Inflammatory macrophage treated with lipopolysaccharide for 1 hour (primary cell): ENCODE data around the gene SPAG6.
A peak's percentile ranks its signal among the peaks of the same experiment; 100 is the strongest.
"Not testable (repeated sequence)": the region's sequence is repeated elsewhere in the genome, so short reads cannot be mapped to it uniquely, and the experiment has no call there.

Source experiments
- DNase-seq, 2 donors: peaks; one replicate each; pipeline ENCODE4 v3.0.0-alpha.2; 2020 to 2022

Gene SPAG6

DNA sequence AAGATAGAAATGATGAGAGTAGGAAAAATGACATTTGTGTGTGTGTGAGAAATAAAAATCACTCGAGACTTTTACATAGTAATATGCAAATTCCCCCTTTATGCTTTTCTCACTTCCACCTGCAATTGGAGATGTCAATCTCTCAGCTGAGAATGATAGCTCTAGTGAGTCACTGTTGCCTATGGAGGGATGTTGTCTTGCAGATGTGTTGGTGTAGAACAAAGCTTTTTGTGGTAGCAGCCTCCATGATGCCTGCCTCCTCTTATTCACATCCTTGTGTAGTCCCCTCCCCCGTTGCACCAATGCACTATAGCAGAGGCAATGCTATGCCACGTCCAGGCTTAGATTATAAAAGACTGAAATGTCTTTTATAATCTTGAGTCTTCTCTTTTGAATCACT is 33.8 kb downstream of the SPAG6 start:
- DNase-seq = no peak

DNA sequence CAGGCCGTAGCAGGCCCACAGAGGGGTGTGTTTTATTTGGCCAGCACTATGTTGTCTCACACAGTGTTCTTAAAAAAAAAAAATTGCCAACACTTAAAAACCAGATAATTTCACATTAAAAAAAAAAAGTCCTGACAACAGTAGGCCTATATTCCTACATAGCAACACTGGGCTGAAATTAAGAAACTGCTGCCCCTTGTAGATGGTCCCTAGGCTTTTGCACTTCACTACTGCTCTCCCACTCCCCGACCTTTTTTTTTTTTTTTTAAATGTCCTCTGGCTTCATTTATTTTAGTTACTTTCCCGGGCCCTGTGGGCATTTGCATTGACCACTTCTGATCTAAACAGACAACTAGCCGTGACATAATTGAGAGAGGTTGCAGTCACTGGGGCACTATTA is 36.0 kb downstream of the SPAG6 start:
- no peak for DNase-seq

DNA sequence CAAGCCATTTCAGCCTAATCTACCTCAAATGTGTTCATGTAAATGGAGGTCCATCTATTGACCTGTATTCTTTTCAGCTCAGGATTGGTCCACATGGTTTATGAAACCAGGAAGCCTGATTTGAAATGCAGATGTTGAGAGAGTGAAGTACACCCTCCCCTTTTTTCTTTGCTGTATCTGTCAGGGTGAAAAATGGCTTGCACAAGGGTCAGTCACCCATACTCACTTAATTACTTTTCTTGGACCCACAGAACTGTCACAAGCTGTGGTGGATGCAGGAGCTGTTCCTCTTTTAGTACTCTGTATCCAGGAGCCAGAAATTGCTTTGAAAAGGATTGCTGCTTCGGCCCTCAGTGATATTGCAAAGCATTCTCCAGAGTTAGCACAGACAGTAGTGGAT is 41.2 kb downstream of the SPAG6 start:
- DNase-seq = no peak

DNA sequence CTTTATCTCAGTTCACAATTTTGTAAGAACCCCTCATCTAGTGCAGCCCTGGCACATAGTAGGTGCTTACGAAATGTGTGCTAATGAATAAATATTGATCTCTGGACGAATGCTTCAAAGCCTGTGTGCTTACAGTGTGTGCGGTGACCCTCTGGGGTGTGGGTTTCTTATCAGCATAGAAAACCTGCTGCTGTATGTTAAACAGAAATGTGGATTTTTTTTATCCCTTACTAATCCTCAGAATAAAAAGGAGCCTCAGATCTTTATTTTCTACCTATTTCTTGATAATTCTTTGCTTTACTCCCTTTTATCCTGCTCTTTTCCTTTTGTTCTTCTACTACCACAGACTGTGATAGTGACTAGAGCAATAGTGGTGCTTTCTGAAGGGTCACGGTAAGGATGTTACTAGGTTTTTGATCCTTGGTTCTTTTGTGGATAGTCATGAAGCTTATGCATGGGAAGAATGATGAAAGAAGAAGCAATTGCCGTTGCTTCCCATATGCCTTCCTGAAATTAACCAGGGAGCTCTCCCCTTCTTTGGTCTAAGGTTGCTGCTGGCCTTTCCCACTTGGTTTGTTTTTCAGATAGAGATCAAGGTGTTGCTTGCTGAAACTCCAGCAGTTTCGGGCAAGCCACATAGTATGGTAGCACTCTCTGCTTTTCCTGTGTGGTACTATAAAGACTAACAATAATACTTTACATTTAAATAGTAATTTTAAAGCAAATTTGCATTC is 44.7 kb downstream of the SPAG6 start:
- DNase-seq = no peak

DNA sequence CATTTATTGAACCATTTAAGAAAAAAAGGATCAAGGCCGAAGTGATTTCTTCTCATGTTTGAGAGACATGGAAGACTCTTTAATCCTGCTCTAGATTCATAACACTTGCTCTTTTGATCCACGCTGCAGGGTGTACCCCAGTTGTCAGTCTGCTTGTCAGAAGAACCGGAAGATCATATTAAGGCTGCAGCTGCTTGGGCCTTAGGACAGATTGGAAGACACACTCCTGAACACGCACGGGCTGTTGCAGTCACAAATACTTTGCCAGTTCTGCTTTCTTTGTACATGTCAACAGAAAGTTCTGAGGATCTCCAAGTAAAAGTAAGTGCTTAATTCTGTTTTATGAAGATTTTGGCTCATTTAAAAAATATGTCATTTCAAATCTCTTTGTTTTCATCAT is 46.3 kb downstream of the SPAG6 start:
- no peak for DNase-seq

DNA sequence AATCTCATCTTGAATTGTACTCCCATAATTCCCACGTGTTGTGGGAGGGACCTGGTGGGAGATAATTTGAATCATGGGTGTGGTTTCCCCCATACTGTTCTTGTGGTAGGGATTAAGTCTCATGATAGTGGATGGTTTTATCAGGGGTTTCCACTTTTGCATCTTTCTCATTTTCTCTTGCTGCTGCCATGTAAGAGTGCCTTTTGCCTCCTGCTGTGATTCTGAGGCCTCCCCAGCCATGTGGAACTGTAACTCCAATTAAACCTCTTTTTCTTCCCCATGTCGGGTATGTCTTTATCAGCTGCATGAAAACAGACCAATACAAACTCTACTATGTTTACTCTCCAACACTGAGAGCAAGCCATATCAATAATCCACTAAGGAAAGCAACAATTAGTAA is 50.9 kb downstream of the SPAG6 start:
- DNase-seq = not testable (repeated sequence)

DNA sequence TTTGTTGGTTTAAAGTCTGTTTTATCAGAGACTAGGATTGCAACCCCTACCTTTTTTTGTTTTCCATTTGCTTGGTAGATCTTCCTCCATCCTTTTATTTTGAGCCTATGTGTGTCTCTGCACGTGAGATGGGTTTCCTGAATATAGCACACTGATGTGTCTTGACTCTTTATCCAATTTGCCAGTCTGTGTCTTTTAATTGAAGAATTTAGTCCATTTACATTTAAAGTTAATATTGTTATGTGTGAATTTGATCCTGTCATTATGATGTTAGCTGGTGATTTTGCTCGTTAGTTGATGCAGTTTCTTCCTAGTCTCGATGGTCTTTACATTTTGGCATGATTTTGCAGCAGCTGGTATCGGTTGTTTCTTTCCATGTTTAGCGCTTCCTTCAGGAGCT is 61.6 kb downstream of the SPAG6 start:
- DNase-seq = not testable (repeated sequence)

DNA sequence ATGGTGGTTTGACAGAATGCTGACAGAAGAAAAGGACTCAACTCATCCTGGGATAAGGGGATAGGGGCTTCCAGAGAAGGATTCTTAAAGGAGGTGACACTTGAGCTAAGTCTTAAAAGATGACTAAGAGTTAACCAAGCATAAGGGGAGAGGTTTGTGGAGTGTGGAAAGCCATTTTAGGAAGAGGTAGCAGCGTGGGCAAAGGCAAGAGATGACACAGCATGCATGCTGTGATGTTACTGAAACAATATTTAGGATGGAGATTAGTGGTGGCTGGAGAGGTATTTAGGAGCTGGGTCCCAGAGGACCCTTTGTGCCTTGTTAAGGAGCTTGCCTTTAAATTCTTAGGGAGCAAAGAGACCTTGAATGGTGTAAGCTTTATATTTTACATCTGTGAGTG is 65.1 kb downstream of the SPAG6 start:
- no peak for DNase-seq

DNA sequence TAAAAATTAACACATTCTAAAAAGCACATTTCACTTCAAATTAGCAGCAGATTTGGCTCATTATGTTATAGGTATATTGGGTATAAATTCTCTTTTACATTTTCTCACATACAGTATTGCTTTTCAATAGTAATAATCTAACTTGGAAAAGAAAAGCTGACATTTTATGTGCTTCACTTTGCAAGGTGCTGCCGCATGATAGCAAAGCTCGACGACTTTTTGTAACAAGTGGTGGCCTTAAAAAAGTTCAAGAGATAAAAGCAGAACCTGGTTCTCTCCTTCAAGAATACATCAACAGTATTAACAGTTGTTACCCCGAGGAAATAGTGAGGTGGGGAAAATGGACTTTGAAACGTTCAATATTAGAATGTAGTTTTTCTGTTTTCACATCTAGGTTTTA is 65.5 kb downstream of the SPAG6 start:
- no peak for DNase-seq

DNA sequence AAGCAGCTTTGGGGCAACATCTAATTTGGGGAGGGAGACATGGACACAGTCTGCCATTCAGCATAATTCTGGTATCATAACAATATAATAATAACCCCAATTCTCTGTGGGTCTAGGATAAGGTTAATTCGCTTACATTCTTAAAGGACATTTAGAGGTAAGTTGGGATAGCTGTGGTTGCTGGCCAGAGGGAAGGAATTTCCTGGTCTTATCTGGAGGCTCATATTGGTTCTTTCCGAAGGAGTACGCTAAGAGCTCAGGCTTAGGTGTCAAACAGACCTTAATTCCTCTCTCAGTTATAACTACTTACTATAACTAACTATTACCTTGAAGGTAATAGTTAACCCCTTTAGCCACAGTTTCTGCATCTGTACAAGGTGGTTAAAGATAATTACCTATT is 68.8 kb downstream of the SPAG6 start:
- DNase-seq = no peak

DNA sequence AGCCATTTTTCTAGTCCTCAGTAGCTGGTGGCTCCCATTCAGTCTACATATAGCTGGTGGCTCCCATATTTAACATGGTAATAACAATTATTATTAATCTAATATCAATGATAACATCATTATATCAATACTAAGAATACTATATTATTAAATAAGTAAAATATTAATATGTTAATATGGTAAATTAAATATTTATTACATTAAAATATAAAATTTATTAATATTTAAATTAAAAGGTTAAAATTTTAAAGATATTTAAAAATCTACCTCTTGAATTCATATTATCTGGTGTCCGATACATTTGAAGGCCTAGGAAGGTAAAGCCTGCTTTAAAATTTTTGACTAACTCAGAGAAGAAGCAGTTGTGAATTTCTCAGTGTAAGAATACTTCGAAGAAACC is 69.8 kb downstream of the SPAG6 start:
- DNase-seq = no peak

DNA sequence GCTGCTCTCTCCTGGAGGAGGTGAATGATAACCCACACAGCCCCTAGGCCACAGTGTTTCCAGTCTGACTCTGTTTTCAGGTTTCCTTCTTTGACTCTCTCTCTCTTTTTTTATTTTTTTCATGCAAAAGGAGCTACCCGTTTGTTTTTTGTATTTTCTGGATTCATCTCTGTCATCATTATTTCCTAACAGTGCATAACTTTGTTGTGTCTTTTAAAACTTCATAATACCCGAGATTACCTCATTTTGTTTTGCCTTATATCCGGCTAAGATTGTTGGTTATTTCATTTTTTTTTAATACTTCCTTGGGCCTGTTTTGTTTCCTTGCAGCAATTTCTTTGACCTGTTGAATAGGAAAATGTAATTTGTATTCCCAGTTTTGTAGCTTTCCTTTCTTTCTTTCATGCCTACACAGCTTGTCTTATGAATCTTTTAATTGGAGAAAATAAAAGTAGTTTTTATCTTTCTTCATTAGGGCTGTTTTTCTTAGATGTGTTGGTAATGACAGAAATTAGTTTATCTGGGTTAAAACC is 72.5 kb downstream of the SPAG6 start:
- DNase-seq = no peak

DNA sequence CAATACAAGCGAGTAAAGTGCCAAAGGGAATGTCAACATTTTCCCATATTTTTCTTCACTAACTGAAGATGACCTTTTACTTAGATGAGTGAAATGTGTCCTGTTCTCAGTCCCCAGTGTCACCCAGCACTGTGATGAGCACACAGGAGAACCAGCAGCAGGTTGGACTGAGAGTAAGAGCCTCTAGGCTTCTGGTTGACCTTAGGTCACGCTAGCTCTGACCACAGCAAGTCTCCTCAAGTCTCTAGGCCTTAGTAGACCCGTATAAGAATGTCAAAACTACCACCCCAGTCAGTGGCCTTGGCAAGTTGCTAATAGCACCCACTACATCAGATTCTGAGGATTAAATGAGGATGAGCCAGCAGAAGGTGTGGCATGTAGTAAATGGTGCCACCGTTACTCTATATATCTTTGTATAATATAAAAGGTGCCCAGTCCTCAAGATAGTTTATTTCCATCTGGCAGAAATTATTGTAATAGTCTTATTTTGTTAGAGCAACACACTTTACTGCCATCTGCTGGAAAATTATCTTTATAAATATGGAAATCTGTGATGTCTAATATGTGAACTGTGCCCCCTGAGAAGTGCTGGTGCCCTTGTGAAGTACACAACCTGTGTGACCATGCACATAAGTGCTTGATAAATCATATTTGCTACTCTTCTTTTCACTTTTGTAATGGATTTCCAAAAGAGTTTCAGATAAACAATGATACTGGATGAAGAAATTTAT is 75.7 kb downstream of the SPAG6 start:
- DNase-seq = peak; percentile 37 to 59

DNA sequence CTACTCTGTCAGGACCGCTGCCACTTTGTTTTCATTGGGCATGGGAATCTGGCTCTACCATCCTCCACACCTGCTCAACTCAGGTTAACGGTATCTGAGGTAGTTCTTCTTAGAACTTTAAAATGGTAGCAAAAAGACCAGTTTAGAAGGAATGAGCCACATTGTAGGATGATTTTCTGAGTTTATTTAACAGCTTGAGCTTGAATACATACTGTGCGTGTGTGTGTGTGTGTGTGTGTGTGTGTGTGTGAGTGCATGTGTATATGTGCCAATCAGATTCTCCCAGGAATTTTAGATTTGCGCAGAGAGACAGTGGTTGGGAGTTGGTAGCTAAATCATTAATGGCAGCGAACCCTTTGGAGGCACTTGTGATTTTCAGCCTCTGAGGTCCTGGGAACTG is 81.4 kb downstream of the SPAG6 start:
- no peak for DNase-seq

DNA sequence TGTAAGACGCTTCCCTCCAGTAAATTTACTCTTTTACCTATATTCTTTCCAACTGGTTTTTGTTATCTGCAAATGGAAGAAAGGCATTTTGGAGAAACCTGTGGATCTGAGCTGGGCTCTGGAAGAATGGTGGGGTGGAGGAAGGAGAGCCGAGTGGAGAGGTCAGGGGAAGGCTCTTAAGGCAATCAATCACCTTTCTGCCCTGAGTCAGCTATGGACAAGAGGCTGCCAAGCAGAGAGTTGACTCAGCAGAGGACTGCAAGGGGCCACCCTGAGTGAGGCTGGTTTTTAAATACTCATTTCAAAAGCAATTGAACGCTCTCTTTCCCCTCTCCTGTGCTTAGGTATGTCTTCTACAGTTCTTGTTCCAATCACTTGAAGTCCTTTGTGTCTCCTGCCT is 81.8 kb downstream of the SPAG6 start:
- DNase-seq = no peak

DNA sequence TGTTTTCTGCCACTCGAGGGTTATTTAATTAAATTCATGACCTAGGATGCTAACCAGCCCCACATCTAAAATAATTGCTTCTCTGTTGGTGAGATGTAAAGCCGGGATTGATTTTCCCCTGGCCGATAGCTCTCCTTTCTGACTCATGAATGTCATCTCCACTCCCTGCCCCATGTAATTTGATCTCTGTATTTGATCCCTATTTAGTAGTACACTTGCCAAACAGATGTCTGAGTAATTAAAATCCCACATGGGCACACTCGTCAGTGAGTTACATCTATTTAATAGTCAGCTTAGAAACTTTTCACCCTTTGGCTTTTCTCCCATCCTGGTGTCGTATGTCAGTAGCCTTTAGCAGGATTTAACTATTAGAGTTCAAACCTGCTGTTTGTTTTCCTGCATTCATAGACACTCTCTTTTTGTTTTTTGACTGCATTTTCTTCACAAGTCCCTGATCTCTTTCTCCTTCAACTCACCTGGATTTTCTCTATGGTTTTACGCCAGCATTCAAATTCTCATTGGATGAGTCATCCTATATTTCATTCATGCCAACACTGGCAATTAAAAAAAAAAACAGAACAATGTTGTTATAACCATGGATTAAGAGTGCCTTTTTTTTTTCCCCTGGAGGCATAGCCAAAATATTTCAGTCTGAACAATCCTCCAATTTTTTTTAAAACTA is 82.7 kb downstream of the SPAG6 start:
- no peak for DNase-seq

DNA sequence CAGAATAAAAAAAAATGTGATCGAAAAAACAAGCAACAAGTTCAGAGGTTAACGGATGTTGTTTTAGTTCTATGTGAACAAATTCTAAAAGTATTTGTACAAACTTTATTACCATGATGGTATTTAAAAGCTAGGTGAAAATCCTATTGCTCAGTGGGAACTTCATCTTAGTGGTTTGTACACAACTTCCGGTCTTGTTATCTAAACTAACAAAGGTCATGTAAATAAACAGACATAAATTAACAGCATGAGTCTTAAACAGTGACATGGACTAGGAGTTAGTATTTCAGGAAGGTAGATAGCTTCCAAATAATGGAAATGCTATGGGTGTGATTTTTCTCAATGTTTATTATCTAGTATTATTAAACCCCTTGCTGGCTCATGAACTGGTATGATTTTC is 83.8 kb downstream of the SPAG6 start:
- no peak for DNase-seq

DNA sequence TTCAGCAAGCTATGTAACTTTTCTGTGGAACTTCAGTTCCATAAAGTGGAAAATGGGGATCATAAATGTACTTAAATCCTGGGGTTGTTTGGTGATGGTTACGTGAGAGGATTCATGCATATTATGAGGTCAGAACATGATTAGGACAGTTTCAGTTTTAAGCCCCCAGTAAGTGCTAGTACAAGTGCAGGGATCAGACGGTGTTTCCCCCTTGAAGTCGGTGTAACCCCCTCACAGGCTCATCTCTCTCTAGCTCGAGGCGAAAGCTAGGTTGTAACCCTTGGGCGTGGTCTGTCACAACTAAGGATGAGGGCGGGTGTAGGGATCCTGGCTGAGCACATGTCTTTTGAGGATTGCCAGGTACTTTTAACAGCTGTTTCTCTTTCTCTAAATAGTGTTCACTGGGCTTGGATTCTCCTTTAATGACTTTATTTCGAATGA is 84.7 kb downstream of the SPAG6 start:
- no peak for DNase-seq

DNA sequence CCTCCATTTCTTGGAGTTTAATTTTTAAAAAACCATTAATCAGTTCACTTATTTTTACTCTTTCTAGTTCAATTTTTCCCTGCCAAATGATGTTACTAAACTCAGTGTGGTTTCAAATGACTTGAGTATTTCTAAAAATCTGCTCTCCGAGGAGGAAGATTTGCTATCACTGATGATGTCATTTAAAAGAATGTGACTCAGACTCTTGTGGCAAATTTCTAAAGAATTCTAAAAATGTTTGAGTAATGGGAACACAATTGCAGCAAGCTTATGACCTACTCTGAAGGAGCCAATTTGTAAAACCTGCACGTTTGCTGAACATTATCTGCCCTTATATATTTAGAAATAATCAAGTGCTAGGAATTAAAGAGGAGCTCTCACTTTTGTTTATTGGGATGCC is 88.6 kb downstream of the SPAG6 start:
- peak; percentile 91 to 95 for DNase-seq

DNA sequence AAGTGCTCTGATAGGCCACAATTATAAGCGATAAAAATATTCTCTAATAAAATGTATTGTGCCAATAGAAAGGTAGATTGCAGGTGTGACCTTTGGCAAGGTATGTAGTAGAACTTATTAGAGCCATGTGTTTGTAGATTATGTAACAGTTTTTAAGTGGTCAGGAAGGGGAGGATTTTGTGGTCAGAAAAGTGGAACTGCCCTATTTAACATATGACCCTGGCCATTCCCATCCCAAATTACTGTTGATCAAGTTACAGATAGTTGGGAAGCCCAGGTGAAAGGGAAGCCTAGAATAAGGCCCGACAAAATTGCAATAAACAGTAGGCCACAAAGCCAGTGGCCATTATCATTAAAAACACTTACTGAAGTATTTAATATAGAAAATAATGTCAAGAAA is 89.2 kb downstream of the SPAG6 start:
- DNase-seq = peak; percentile 27 to 43

DNA sequence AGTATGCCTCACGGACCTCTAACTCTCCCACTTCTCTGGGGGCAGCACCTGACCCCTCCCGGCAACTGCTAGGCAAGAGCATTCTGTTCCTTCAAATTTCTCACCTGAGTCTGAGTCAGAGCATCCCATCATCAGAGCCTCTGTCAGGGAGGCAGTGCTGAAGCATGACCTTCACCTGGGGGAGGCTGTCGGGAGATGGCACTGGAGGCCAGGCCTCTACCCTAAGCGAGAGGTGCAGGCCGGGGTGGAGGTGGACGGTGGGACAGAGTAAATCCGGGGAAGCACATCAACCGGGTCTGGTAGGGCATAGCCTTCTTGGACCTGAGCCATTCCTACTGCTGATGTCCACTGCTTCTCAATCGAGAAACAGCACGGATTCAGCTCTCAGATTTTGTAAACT is 90.4 kb downstream of the SPAG6 start:
- no peak for DNase-seq

DNA sequence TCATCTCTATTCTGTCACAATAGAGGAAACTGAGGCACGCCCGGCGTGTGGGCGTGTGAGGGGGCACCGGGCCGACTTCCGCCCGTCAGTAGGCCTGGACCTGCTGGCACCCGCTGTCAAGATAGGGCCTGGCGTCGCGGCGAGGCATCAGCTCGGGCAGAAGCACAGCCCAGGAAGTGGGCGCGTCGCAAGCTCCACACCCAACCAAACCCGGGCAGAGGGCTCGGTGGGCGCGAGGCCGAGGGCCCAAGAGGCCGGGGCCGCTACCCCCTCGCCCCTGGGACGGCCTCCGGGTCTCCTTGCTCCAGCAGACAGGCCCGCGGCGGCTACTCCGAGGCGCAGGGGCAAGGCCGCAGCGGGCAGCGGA is 91.2 kb downstream of the SPAG6 start:
- DNase-seq = peak in 1 of 2 donors; percentile 10

DNA sequence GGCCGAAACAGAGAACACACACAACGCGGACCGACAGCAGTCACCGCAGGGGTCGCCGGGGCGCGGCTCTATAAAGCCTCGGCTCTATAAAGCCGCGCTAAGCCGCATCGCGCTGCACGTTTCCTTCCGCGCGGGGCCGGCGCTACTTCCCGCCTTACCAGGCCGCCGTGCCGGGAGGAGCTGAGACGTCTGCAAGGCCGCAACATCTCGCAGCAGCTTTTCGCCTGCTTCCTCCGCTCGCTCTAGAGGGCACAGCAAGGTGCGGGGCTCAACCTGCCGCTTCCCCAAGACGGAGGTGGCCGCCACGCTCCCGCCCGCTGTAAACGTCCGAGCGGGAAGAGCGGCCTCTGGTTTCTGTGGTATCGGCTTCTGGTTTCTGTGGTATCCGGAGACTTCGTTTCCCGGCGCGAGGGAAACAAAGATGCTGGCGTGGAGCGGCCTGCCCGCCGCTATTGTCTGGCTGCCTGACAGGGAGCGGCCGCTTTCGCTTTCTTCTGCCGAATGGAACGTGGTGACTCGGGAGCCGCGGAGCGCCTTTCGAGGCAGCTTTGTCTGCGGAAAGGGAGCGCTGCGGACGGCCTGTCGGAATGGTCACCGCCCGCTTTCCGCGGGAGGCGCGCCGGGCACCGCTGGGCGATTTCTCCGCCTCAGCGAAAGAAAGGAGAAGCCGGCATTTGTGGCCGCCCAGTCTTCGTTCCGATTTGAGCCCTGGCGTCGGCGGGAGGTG is 91.8 kb downstream of the SPAG6 start:
- peak; percentile 68 to 86 for DNase-seq
